T-helper 1 cell (primary cell): ENCODE results near the gene TMEM72.
"Not testable (repeated sequence)": the region's sequence is repeated elsewhere in the genome, so short reads cannot be mapped to it uniquely, and the experiment has no call there.

ENCODE experiments used
- DNase-seq, 5 donors: peaks; one replicate each; pipeline ENCODE4 v3.0.0-alpha.2; 2012 to 2020
- total RNA-seq, 4 donors: gene quantifications; one replicate each; lab custom pipeline; 2026; lab: John Stamatoyannopoulos, UW

TMEM72 gene
- 0 reads per million in 4 donors for total RNA-seq

- DNase-seq, result no peak
Measured at GRCh38 chr10:44911081-44911540, at the start of gene TMEM72. TMEM72 (plus strand) TSS chr10:44911337; CDS start chr10:44911513, 176 bp downstream.

- no peak for DNase-seq
Measured at GRCh38 chr10:44862006-44862751, 49.0 kb upstream of the TMEM72 start.

- no peak for DNase-seq
Measured at GRCh38 chr10:44862924-44863323, 48.2 kb upstream of the TMEM72 start.

- no peak for DNase-seq
Measured at GRCh38 chr10:44863344-44864047, 47.6 kb upstream of the TMEM72 start.

GRCh38 chr10:44864051-44864450 is 47.1 kb upstream of the TMEM72 start:
- no peak for DNase-seq

GRCh38 chr10:44864637-44865288 is 46.4 kb upstream of the TMEM72 start:
- DNase-seq, result peak; percentile 55 to 74 (median 62)

- DNase-seq, result no peak
Measured at GRCh38 chr10:44865289-44865671, 45.9 kb upstream of the TMEM72 start.

- not testable (repeated sequence) for DNase-seq
Measured at GRCh38 chr10:44866367-44866766, 44.8 kb upstream of the TMEM72 start.

GRCh38 chr10:44870031-44870430 is 41.1 kb upstream of the TMEM72 start:
- no peak for DNase-seq

- no peak for DNase-seq
Measured at GRCh38 chr10:44873160-44873559, 38.0 kb upstream of the TMEM72 start.

GRCh38 chr10:44874166-44874565 is 37.0 kb upstream of the TMEM72 start:
- no peak for DNase-seq

- peak; percentile 33 to 78 (median 58) for DNase-seq
Measured at GRCh38 chr10:44878706-44879530, 32.2 kb upstream of the TMEM72 start.

GRCh38 chr10:44879531-44879899 is 31.6 kb upstream of the TMEM72 start:
- no peak for DNase-seq

- DNase-seq, result no peak
Measured at GRCh38 chr10:44880090-44880715, 30.9 kb upstream of the TMEM72 start.

GRCh38 chr10:44881649-44882048 is 29.5 kb upstream of the TMEM72 start:
- DNase-seq, result no peak

- no peak for DNase-seq
Measured at GRCh38 chr10:44882166-44882720, 28.9 kb upstream of the TMEM72 start.

- no peak for DNase-seq
Measured at GRCh38 chr10:44883593-44884331, 27.4 kb upstream of the TMEM72 start.

GRCh38 chr10:44885710-44886109 is 25.4 kb upstream of the TMEM72 start:
- no peak for DNase-seq

GRCh38 chr10:44886966-44887365 is 24.2 kb upstream of the TMEM72 start:
- no peak for DNase-seq

GRCh38 chr10:44888886-44889285 is 22.3 kb upstream of the TMEM72 start:
- DNase-seq, result no peak

GRCh38 chr10:44889834-44890233 is 21.3 kb upstream of the TMEM72 start:
- no peak for DNase-seq
